GM12865 (cell line): ENCODE measurements around the gene FOXL1.

Experiments used
- DNase-seq: peaks from one replicate; pipeline ENCODE4 v3.0.0; 2010; ENCODE audit warnings: low read depth
- H3K4me3 ChIP-seq: 2 replicates; pipeline ENCODE4 v1.5.1; 2011; ENCODE audit warnings: mild to moderate bottlenecking, low read depth, low read length, control low read depth
- TF ChIP-seq, protein P1 (sequence below): IDR thresholded peaks from 2 replicates; pipeline ENCODE4 v1.5.1; 2011; ENCODE audit warnings: low read length, control low read depth, low read depth, inconsistent platforms; ENCODE audit not compliant: insufficient read depth; ENCODE audit errors: missing control alignments

Gene FOXL1

DNA sequence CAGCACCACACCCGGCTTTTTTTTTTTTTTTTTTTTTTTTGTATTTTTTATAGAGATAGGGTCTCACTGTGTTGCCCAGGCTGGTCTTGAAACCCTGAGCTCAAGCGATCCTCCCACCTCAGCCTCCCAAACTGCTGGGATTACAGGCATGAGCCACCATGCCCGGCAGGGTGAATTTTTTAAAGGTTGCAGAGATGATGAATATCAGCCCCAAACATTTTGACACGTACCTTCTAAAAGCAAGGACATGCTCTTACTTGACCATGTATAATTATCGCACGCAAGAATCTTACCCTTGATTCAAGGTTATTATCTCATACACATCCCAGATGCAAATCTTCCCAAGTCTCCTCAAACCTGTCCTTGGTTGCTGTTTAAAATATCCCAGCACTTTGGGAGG, 16.0 kb upstream of the FOXL1 start:
- TF ChIP-seq, protein P1, sequence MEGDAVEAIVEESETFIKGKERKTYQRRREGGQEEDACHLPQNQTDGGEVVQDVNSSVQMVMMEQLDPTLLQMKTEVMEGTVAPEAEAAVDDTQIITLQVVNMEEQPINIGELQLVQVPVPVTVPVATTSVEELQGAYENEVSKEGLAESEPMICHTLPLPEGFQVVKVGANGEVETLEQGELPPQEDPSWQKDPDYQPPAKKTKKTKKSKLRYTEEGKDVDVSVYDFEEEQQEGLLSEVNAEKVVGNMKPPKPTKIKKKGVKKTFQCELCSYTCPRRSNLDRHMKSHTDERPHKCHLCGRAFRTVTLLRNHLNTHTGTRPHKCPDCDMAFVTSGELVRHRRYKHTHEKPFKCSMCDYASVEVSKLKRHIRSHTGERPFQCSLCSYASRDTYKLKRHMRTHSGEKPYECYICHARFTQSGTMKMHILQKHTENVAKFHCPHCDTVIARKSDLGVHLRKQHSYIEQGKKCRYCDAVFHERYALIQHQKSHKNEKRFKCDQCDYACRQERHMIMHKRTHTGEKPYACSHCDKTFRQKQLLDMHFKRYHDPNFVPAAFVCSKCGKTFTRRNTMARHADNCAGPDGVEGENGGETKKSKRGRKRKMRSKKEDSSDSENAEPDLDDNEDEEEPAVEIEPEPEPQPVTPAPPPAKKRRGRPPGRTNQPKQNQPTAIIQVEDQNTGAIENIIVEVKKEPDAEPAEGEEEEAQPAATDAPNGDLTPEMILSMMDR, result no peak
- DNase-seq, result no peak
- H3K4me3 ChIP-seq, result no peak overlapping the region

DNA sequence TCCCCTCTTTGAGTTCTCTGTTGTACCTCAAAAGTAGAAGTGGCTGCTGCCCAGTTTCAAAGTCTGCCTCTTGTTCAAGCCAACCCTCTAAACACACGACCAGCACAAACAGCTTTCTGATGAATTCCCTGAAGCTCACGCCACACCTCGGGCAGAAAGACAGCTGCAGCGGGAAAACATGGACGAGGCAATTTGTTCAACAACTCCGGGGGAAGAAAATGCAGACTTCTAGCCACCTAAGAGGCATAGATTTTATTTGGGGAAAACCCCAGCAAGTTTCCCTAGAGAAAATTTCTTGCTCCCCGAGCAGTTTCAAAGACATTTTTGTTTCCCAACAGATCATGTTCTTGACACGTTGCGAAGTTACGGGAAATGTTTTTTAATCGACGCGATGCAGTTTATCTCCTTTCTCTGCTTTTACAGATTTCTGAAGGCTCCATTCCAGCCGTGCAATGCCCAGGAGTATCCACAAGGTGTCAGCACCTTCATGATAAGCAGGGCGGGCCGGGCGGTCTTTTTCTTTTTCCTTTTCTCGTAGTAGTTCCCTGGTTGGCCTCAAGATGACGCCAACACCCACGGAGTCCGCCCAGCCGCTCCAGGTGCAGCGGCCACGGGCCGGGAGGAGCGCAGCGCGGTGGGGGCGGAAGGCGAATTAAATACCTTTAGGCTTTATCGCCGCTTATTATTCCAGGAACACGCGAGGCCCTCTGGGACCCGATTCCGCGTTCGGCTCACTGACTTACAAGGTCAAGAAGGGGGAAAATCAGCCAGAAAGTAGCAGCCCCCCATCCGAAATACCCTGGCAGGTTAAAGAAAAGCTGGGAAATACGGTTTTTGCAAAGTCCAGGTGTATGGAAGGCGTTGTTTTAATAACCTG, 14.6 kb upstream of the FOXL1 start:
- peak; percentile 90 for DNase-seq
- no peak overlapping the region for H3K4me3 ChIP-seq
- TF ChIP-seq, protein P1, result peak; percentile 100

DNA sequence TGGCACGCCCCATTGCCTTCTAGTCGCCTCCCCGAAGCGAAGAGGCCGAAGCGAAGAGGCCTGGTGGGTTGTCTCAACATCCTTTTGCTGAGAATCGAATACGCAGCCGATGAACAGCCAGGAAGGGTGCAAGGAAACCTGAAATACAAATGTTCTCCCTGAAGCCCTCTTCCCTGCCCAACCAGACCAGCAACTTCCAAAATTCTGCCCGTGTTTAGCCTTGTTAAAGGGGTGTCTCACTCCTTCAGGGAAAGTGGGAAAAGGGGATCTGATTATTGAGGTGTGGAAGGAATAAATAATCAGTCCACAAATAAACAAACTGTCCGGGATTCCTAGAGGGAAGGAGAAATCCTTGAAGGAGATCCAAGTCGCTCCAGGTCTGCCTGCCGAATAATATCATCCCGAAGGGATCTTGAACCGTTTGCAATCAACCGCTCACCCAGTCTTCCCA, 13.1 kb upstream of the FOXL1 start:
- no peak for DNase-seq
- H3K4me3 ChIP-seq, result no peak overlapping the region
- TF ChIP-seq, protein P1, result no peak

DNA sequence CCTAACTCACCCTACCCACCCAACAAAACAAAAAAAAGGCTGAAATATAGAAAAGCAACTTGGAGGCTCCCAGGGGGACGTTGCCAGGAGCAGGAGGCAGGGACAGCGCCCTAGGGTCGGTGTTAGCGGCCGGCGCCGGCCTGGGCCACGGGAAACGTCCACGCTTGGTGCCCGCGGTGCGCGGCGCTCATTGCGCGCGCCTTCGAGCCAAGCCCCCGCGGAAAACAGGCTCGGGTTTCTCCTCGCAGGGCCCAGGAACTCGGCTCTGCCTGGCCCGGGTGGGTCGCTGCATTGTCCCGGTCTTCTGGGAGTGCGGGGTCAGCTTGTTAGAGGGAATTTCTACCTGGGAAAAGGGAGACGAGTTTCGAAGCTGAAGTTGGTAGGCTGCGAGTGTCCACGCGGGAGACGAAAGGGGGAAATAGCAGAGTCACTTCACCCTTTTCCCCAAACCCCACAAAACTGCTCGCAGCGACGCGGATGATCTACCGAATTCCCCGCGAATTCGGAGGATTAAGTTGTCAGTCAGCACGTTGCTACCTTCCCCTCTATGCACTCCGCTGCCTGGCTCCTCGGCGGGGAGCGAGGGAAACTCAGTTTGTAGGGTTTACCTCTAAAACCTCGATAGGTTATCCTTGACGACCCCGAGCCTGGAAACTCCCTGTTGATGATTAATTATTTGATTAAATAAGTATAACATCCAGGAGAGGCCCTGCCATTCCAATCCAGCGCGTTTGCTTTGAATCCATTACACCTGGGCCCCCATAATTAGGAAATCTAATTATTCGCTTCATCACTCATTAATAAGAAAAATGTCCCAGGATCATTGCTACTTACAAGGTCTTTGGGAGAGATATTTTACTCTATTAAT, 12.5 kb upstream of the FOXL1 start:
- no peak for DNase-seq
- H3K4me3 ChIP-seq, result no peak overlapping the region
- TF ChIP-seq, protein P1, result no peak

DNA sequence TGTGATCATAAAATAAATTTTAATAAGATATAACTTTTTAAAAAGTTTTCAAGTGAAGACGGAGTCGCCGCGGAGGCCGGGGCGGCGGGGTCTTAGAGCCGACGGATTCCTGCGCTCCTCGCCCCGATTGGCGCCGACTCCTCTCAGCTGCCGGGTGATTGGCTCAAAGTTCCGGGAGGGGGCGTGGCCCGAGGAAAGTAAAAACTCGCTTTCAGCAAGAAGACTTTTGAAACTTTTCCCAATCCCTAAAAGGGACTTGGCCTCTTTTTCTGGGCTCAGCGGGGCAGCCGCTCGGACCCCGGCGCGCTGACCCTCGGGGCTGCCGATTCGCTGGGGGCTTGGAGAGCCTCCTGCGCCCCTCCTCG, 11.8 kb upstream of the FOXL1 start, which contains the start of gene FOXC2:
TSS of gene FOXC2 (plus strand) at position 229 of the 365 bp plus-strand sequence. CDS start 507 bp downstream, outside the sequence.
- no peak for DNase-seq
- no peak within 1 kb of the TSS for H3K4me3 ChIP-seq
- TF ChIP-seq, protein P1, result no peak

DNA sequence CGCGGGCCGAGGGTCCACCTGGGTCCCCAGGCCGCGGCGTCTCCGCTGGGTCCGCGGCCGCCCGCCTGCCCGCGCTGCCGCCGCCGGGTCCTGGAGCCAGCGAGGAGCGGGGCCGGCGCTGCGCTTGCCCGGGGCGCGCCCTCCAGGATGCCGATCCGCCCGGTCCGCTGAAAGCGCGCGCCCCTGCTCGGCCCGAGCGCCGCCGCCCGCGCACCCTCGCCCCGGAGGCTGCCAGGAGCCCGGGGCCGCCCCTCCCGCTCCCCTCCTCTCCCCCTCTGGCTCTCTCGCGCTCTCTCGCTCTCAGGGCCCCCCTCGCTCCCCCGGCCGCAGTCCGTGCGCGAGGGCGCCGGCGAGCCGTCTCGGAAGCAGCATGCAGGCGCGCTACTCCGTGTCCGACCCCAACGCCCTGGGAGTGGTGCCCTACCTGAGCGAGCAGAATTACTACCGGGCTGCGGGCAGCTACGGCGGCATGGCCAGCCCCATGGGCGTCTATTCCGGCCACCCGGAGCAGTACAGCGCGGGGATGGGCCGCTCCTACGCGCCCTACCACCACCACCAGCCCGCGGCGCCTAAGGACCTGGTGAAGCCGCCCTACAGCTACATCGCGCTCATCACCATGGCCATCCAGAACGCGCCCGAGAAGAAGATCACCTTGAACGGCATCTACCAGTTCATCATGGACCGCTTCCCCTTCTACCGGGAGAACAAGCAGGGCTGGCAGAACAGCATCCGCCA, 11.2 kb upstream of the FOXL1 start:
- H3K4me3 ChIP-seq, result no peak overlapping the region
- TF ChIP-seq, protein P1, result no peak

More for the DNA sequence above, 11.2 kb upstream of the FOXL1 start:
- no peak for DNase-seq
